NCI-H2029 (cell line): ENCODE data around the gene RNF4.
"Not testable (repeated sequence)": the region's sequence is repeated elsewhere in the genome, so short reads cannot be mapped to it uniquely, and the experiment has no call there.

ENCODE experiments used
- DNase-seq: peaks from one replicate; lab custom pipeline; 2025; lab: John Stamatoyannopoulos, UW

RNF4 gene

DNA sequence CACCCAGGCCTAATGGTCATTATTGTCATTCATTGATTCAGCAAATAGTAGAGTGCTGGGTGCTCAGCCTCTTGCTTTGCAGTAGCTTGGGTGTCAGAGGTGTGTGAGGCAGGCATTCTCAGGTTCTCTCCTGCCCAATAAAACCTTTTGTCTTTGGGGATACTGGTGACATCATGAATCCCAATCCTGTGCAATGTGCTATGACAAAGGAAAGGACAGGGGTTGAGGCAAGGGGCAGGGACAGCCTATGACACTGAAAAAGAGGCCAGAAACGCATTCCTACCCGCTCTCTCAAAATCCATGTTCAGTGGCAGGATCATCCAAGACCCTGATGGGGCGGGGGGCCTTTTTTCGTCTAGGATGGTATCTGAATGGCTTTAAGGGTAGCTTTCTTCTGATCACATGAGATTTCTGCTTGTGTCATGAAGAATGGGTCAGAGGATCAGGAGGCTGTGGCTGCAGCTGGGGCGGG lies 66.0 kb downstream of the RNF4 start:
- DNase-seq: no peak

DNA sequence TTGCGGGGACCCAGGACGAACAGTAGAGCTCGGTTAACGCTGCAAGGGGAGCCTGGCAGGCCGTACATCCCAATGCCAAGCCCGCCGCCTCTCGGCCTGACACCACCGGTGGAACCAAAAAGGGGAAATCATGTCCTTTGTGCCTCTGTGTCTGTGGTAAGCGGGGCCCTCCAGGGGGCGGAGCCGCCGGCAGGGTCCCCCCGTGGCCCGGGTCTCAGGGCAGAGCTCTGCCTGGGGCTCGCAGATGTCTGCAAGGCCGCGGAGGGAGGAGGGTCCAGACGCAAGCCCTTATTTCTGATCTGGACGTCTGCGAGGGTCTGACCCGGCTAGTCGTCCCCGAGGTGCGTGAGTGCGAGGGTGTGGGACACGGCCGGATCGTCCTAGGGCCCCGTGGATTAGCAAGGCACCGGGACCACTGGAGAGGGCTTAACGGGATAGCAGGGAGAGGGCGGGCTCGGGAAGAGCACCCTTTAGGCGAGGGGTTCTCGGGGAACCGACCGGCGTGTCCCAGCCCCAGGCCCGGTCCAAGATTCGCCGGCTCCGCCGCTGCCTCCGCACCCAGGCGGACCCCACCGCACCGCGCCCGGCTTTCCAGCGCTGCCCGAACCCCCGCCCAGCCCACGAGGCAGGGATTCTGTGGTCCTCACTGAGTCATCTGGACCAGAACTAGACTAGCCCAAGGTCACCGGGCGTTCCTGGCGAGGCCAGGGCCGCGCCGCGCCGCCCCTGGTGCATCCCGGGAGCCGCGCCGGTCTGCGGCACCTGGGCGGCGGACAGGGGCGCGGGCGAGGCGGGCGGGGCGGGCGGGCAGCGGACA lies 66.7 kb downstream of the RNF4 start:
- no peak for DNase-seq

DNA sequence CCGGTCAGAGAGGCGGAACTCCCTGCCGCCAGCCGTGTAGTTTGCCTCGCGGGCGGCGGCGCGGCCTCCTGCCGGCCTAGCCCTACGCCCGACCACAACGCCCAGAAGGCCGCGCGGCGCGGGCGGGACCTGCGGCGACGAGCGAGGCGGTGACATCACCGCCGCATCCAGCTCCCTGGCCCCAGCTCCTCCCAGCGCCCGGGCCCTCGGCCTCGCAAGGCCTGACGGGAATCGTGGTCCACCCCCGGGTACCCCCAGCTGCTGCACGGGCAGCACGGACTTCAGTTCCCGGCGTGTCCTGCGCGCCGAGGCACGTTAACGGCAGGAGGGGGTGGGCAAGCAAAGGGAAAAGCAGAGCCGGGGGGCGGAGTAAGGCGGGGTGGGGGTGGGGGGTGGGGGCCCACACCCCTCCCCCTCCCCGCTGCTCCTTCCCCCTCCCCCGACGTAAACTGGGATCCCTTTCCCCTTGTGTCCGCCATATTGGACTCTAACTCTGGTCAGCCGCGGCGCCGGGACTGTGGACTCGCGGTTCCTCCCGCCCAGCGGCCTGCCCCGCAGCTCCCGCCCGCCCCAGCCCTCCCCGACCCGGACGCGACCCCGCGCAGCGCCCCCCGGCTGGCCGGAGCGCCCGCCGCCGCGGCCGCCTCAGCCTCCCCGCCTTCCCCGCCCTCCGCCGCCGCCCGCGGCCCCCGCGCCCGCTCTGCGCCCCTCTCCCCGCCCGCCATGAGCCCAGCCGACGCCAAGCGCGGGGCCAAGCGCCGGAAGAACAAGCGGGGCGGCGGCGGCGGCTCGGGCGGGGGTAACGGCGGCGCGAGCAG lies 67.5 kb downstream of the RNF4 start, which contains the start of gene FAM193A:
TSS of gene FAM193A (plus strand) at position 455 of the 818 bp plus-strand sequence. CDS start at position 724, 269 bp downstream.
- DNase-seq: peak; percentile 99

DNA sequence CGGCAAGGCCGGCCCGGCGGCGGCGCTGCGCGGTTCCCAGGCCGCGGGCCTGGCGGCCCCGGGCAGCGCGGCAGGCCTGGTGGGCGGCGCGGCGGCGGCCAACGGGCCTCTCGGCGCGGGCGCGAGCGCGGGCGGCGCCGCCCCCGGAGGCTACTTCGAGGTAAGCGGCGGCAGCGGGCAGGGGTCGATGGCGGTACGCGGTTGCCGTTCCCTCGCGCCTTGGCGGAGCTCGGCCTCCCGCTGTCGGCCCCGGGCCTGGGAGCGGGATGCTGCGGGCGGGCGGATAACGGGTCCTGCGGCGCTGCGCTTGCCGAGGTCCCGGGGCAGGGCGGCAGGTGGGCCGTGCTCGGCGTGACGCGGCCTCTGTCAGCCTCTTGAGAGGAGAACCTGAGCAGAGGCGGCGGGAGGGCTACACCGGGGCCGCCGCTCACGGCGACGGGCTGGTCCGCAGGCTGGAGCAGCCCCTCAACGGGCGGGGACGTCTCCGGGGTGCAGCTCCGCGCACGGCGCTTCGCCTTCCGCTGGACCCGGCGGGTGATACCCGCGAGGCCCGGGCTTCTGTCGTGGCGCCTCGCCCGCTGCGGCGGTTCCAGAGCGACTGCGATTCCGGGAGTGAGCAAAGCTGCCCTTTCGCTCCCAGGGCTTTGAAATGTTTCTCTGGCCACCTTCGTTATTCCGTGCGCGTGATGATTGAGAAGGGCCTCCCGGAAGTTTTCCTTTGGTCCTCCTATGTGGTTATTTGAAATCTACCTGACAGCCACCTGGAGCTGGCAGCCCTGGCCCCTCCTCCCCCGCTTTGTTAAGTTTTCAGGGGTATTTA lies 68.3 kb downstream of the RNF4 start:
- DNase-seq: peak; percentile 33

DNA sequence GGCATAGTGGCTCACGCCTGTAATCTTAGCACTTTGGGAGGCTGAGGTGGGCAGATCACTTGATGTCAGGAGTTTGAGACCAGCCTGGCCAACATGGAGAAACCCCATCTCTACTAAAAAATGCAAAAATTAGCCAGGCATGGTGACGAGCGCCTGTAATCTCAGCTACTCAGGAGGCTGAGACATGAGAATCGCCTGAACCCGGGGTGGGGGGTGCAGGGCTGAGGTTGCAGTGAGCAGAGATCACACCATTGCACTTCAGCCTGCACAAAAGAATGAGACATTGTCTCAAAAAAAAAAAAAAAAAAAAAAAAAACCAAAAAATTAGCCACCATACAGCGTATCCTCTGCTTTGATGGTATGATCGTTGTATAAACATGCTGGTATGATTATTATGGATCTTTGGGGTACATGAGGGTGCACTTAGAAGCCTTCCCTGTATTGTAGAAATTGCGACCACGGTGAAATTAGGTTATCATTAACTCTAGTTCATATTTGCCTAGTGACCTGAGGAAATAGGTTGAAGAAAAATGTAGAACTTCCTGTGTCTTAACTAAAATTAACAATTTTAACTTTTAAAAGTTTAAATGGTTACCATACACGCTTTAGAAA lies 74.8 kb downstream of the RNF4 start:
- DNase-seq: not testable (repeated sequence)

DNA sequence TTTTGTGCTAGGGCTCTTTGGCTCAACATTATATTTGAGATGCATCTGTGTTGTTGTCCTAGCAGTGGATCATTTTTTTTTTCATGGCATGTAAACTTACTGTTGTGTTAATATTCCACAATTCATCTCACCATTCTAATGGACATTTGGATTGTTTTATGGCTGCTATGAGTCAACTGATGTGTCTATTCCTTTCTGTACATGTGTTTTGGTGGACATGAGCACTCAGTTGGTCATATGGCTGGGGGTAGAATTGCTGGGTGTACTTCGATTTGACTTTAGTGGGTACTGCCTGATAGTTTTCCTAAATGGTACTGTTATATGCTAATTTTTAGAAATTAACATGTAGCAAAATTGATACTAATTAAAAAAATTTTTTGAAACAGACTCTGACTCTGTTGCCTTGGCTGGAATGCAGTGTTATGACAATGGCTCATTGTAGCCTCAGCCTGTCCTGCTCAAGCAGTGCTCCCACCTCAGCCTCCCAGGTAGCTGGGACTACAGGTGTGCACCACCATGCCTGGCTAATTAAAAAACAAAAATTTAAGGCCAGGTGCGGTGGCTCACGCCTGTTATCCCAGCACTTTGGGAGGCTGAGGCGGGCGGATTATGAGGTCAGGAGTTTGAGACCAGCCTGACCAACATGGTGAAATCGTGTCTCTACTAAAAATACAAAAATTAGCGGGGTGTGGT lies 76.6 kb downstream of the RNF4 start:
- DNase-seq: no peak

DNA sequence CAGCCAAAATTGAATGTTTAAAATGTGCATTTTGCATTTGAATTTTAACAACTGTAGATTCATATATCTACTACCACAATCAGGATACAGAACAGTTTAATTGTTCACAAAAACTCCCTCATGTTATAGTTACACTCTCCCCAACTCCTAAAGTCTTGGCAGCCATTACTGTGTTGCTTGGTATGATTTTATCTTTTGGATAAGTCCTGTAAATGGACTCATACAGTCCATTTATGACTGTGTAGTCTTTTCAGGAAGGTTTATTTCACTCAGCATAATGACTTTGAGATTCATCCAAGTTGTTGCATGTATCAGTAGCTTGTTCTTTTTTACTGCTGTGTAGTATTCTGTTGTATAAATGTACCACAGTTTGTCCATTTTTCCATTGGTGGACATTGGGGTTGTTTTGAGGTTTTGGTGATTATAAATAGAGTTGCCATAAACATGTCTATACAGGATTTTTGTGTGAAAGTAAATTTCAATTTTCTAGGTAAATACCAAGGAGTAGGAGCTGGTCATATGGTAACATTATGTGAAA lies 77.4 kb downstream of the RNF4 start:
- DNase-seq: no peak

DNA sequence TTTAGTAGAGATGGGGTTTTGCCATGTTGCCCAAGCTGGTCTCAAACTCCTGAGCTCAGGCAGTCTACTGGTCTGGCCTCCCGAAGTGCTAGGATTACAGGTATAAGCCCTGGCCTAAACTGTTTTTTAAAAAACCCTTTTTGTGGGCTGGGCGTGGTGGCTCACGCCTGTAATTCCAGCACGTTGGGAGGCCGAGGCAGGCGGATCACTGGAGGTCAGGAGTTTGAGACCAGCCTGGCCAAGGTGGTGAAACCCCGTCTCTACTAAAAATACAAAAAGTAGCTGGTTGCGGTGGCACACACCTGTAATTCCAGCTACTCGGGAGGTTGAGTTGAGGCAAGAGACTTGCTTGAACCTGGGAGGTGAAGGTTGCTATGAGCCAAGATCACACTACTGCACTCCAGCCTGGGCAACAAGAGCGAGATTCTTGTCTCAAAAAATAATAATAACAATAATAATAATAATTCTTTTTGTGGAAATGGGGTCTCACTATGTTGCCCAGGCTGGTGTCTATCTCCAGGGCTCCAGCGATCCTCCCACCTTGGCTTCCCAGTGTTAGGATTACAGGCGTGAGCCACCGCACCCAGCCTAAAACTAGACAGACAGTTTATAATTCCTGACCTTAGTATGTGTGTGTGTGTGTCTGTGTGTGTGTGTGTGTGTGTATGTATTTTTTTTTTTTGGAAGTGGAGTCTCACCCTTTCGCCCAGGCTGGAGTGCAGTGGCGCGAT lies 78.2 kb downstream of the RNF4 start:
- not testable (repeated sequence) for DNase-seq

DNA sequence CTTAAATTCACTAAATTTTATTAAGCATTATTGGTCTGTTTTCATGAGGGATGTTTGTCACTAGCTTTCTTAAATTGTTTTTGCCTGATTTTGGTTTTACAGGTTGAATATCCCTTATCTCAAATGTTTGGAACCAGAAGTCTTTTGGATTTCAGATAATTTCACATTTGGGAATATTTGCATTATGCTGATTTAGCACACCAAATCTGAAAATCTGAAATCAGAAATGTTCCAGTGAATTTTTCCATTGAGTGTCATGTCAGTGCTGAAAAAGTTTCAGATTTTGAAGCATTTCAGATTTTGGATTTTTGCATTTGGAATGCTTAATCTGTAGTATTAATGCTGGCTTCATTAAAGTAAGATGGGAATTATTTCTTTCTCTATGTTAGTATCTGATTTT lies 82.2 kb downstream of the RNF4 start:
- DNase-seq: no peak

DNA sequence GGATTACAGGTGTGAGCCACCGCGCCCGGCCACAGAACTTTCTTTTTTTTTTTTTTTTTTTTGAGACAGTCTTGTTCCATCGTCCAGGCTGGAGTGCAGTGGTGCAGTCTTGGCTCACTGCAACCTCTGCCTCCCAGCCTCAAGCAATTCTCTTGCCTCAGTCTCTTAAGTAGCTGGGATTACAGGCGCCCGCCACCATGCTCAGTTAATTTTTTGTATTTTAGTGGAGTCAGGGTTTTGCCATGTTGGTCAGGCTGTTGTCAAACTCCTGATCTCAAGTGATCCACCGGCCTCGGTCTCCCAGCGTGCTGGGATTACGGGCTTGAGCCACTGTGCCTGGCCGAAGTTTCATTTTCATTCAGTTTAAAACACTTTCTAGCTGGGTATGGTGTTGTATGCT lies 83.9 kb downstream of the RNF4 start:
- DNase-seq: no peak

DNA sequence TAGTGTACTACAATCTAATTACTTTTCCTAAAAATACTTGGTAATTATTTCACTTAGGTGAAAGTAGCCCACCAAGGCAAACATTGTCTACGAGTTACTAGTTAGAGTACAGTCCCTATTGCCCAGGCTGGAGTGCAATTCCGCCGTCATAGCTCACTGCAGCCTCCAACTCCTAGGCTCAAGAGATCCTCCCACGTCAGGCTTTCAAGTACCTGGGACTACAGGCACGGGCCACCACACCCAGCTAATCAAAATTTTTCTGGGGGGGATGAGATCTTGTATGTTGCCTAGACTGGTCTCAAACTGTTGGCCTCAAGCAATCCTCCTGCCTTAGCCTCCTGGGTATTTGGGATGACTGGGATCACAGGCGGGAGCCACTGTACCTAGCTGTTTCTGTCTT lies 89.4 kb downstream of the RNF4 start:
- no peak for DNase-seq

DNA sequence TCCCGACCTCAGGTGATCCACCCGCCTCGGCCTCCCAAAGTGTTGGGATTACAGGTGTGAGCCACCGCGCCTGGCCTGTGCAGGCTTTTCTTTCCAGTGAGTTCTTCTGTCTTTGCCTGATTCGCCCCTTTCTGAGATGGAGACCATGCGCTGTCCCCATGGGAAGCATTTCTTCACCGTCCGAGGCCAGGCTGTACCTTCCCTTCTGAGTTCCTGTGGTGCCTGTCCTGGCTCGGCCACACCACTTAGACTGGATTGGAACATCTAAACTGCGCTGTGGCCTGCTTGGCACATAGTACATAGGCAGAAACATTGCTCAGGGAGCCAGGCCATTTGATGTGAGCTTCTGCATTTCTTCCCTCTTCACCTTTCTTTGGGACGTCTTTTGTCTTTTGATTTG lies 91.3 kb downstream of the RNF4 start:
- DNase-seq: no peak
